GM19099 (cell line): ENCODE data around the gene RNGTT.

Source experiments
- POLR2A ChIP-seq: IDR thresholded peaks from 3 replicates; pipeline ENCODE4 v1.6.1; 2011; ENCODE audit warnings: low read depth; ENCODE audit not compliant: insufficient read length; ENCODE audit errors: extremely low read depth

Gene RNGTT

DNA sequence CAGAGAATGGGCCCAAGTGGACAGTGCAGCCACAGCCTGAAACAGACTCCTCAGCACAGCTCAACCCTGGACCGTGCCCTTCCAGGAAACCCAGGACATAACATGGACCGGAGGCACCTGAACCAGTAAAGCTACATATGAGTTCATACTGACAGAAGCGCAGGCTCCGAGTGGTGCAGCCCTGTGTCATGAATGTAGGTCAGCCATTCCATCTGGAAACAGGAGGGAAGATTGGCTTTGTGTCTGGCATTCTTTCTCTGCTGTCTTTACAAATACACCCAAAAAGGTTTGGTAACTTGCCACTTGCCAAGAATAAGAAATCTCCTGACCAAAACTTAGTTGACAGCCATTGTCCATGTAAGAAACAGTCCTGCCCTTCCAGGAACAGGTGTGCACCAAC is 366.6 kb downstream of the RNGTT start:
- no peak for TF ChIP-seq POLR2A

DNA sequence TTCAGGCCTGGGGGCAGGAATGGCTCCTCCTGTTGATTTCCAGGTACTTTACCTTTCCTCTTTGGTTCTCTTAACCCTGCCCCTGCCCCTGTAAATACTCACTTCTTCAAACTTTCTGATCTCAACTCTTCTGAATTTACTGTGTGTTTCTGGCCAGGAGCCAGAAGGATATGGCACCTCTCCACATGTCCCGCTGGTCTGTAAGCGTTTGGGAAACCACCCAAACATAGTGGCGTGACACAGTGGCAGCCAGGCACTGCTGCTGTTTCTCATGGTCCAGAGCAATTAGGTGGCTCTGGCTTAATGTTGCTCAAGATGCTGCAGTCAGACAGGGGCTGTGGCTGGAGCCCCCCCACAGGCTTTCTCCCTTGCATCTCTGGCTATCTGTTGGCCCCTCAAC is 374.5 kb downstream of the RNGTT start:
- TF ChIP-seq POLR2A: no peak

GRCh38 chr6:88587150-88587520 is 376.3 kb downstream of the RNGTT start:
- TF ChIP-seq POLR2A: no peak

GRCh38 chr6:88586371-88587149 is 376.9 kb downstream of the RNGTT start:
- no peak for TF ChIP-seq POLR2A

- no peak for TF ChIP-seq POLR2A
These were observed 378.1 kb downstream of the RNGTT start for GRCh38 chr6:88585276-88585692.

- no peak for TF ChIP-seq POLR2A
These were observed 378.7 kb downstream of the RNGTT start for GRCh38 chr6:88584581-88585275.

DNA sequence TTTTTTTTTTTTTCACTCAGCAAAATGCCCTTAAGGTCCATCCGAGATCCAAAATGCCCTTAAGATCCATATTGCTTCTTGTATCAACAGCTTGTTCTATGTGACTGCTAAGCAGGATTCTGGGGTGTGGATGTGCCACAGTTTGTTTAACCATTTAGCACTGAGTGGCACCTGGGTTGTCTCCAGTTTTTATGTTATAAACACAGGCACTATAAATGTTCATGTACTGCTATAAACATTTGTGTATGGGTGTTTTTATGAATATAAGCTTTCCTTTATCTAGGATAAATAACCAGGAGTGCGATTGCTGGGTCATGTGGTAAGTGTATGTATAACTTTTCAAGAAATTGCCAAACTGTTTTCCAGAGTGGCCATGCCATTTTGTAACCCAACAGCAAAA is 386.0 kb downstream of the RNGTT start:
- TF ChIP-seq POLR2A: no peak

DNA sequence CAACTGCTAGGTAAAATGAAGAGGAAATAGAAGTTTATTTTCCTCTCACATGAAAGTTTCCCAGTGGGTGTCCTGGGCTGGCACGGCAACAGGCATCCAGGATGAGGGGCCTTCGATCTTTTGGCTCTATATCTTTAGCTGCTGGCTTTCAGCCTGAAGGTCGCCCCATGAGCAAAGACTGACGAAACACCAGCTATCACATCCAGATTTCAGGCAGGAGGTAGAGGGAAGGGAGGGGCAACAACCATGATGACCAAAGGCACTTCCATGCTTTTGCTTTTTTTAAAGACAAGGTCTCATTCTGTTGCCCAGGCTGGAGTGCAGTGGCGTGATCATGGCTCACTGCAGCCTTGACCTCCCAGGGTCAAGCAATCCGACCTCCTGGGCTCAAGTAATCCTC is 387.9 kb downstream of the RNGTT start:
- no peak for TF ChIP-seq POLR2A

DNA sequence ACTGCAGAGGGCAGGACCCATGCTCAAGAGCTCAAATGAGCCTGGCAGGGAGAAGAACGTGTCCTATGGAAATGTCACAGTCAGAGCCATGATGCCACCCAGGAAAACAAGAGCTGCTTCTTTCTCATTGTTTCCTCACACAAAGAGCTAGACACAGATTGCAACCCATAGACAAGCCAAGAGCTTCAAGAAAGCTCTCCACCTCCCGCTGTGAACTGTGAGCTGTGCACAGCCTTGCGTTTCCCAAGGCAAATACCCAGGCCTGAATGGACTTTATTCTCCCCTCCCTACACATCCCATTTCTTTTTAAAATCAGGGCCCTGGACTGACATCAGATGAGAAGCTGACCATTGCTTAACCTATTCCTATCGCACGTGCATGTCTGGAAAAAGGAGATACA is 388.8 kb downstream of the RNGTT start:
- TF ChIP-seq POLR2A: no peak

- no peak for TF ChIP-seq POLR2A
These were observed 389.4 kb downstream of the RNGTT start for GRCh38 chr6:88574031-88574430.

DNA sequence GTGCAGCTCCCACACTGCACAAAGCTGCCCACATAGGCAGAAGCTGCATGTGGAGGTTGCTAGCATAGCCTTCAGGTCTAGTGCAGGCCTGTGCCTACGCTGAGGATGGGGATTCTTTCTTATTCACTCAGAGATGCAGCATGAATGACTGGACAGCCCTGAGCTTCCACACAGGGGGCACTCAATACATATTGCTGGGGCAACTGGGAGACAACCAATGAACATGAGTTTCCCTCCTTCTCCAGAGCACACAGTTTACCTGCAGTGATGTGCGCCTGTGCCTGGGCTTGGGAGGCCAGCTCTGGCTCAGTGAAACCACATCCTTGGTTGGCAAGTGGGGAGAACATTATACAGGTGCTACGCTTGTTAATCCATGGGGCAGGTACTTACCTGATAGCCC is 389.9 kb downstream of the RNGTT start:
- TF ChIP-seq POLR2A: no peak

DNA sequence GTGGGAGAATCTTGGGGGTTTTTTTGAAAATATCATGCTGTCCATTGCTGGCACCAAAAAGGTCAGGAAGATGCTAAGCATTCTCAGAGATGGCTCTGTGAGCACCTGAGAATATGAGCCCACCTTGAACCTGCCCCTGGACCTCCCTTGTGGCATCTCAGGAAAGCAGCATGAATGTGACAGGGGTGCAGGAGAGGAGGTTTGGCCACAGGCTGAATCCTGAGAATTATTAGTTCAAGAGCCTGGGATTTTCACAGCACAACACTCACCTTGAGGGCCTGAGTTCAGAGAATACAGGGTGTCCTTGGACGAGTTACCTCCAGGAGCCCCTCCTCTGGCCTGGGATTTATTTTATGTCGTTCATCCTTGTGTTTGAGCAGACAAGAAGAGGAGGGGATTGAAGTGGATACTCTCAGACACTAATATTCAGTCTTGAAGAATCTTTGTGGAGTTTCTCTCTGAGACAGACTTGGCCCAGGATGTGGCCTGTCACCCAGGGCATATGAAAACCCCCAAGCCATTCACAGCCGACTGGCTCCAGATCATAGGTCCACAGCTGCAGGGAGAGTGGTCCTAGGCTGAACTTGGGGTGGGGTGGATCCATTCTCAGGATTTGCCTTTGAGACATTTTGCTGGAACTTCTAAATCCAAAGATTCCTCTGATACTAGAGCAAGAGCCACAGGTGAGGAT is 390.8 kb downstream of the RNGTT start:
- no peak for TF ChIP-seq POLR2A

- TF ChIP-seq POLR2A: no peak
These were observed 393.5 kb downstream of the RNGTT start for GRCh38 chr6:88569959-88570358.

GRCh38 chr6:88567696-88568095 is 395.7 kb downstream of the RNGTT start:
- no peak for TF ChIP-seq POLR2A

DNA sequence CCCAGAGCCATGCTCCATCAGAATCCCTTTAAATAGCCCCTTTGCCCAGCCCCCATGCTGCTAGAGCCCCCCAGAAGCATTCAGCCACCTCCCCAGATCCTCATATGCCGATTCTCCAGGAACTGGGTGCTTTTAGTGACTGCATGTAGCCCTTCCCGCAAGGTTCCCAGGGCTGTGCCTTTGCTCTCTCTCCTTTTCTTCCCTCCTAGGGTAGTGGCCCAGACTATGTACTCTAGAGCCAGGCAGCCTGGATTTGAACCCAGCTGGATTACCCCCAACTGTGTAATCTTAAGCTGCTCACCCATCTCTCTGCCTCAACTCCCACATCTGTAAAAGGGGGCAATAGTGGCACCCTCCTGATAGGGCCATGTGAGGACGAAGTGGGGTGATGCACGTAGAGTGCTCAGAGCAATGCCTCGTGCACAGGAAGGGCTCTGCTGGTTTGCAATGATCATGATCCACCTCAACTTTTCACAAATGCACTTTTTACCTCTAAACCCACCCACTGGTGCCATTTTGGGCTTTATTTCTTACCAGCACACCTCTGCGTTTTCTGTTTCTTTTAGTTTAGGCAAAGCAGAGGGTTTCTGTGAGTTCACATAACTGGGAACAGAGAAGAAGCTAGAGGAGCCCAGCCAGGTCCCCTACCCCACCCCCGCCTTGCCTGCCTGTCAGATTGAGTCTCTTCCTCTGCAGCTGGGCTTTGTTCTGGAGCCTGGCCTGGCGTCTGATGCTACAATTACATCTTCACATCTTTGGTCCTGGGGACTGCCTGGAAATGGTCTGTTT is 396.5 kb downstream of the RNGTT start:
- no peak for TF ChIP-seq POLR2A
